ENCODE measurements around the gene PDZK1IP1. TPM values are rescaled to one million over a fixed set of nuclear protein-coding genes. Genes with fewer than 3 reads are reported as not detected.

Gene PDZK1IP1
- total and polyA plus RNA-seq, 2 donors (not counting 3 experiments of a cell fraction or from before 2014, with no cell fraction given): 0.52 TPM; not detected in 1

- POLR2A ChIA-PET: no interaction called here
Measured at GRCh38 chr1:47174656-47175020, 15.2 kb downstream of the PDZK1IP1 start.

DNA sequence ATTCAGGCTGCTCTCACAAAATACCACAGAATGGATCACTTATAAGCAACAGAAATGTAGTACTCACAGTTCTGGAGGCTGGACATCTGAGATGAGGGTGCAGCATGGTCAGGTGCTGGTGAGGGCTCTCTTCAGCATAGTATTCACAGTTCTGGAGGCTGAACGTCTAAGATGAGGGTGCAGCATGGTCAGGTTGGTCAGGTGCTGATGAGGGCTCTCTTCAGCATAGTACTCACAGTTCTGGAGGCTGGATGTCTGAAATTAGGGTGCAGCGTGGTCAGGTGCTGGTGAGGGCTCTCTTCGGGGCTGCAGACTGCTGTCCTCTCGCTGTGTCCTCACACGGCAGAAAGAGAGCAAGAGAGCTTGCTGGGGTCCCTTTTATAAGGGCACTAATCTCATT is 17.1 kb downstream of the PDZK1IP1 start:
- H2AFZ ChIP-seq (ENCODE audit: low read depth, low read length): no peak overlapping the region
- H3K79me2 ChIP-seq (ENCODE audit: control insufficient read depth, insufficient read depth, low read length): no peaks in the 10 kb centered on the region
- no TSS peak for BruUV-seq (replicated peaks)
- no peaks in the 10 kb centered on the region for H3K36me3 ChIP-seq (ENCODE audit: control insufficient read depth in 2 of 2, extremely low read depth in 1 of 2, insufficient read depth in 2 of 2, low read length in 2 of 2)
- ChIA-PET CTCF (no interaction called here), POLR2A (no interaction called here)
- H3K4me3 ChIP-seq (replicated peaks in 1 of 3; ENCODE audit: insufficient read depth in 1 of 3, low read depth in 1 of 3, low read length in 3 of 3): no peak overlapping the region
- H3K9me3 ChIP-seq (replicated peaks; ENCODE audit: control insufficient read depth, insufficient read depth, low read length): no peaks in the 10 kb centered on the region
- intact Hi-C loops (cut with micrococcal nuclease) (loop anchor here (5.0 kb wide), 1 partner anchor 425 kb away; no protein-coding TSS in a partner anchor), dilution Hi-C loops (cut with MboI; ENCODE audit: extremely low pct_ligation_motif_present, low sequenced_read_pairs) (no loop called here)
- DNase-seq (ENCODE audit: low read depth, low spot score): no peak
- H3K27ac ChIP-seq (ENCODE audit: insufficient read depth, low read depth, low read length): no peak overlapping the region
- H4K20me1 ChIP-seq (replicated peaks; ENCODE audit: control insufficient read depth, extremely low read depth, insufficient read depth, low read length): no peaks in the 10 kb centered on the region
- H3K27me3 ChIP-seq (ENCODE audit: control insufficient read depth in 2 of 2, insufficient read depth in 2 of 2, low read length in 2 of 2): no peaks in the 10 kb centered on the region
- no peak overlapping the region for H3K9ac ChIP-seq (replicated peaks; ENCODE audit: extremely low read depth, insufficient read depth, low read length)
- TF ChIP-seq POLR2AphosphoS5 (IDR thresholded peaks at IDR 0.05; ENCODE audit: insufficient read depth, low read depth, low read length): no peak
- TF ChIP-seq EZH2 (IDR thresholded peaks at IDR 0.05; ENCODE audit: borderline replicate concordance, low read depth, low read length, severe bottlenecking): no peak
- no peak for TF ChIP-seq GATA2 (IDR thresholded peaks at IDR 0.05; ENCODE audit: insufficient read depth, insufficient read length, low read depth, low read length)
- no peak for TF ChIP-seq POLR2A (IDR thresholded peaks at IDR 0.05; ENCODE audit: low read depth, low read length)
- no peak for TF ChIP-seq CTCF (IDR thresholded peaks at IDR 0.05; ENCODE audit: extremely low read depth in 1 of 2, insufficient read depth in 1 of 2, low read depth in 1 of 2, low read length in 2 of 2)
- TF ChIP-seq FOS (IDR thresholded peaks at IDR 0.05; ENCODE audit: borderline replicate concordance, insufficient read depth, low read length): no peak
- TF ChIP-seq JUN (IDR thresholded peaks at IDR 0.05; ENCODE audit: borderline replicate concordance, insufficient read depth, insufficient read length, low read depth): no peak
- TF ChIP-seq MYC (IDR thresholded peaks at IDR 0.05; ENCODE audit: low read depth, low read length): no peak
- TF ChIP-seq, protein P1, sequence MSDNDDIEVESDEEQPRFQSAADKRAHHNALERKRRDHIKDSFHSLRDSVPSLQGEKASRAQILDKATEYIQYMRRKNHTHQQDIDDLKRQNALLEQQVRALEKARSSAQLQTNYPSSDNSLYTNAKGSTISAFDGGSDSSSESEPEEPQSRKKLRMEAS (IDR thresholded peaks at IDR 0.05; ENCODE audit: insufficient read depth, insufficient read length): no peak
- no peaks in the 10 kb centered on the region for H3K9me1 ChIP-seq (replicated peaks; ENCODE audit: control insufficient read depth, extremely low read depth, insufficient read depth, low read length)
- no peak for FAIRE-seq
- no peaks in the 10 kb centered on the region for H3K4me1 ChIP-seq (ENCODE audit: control insufficient read depth, extremely low read depth, insufficient read depth, low read length)
- H3K4me2 ChIP-seq (ENCODE audit: insufficient read depth, low read length): no peak overlapping the region

More at GRCh38 chr1:47174656-47175020, 15.2 kb downstream of the PDZK1IP1 start:
- Histone ChIP-seq H3K9me3 (replicated peaks; ENCODE audit: control insufficient read depth, insufficient read depth, low read length) (no peaks in the 10 kb centered on the region), H3K36me3 (ENCODE audit: control insufficient read depth in 2 of 2, extremely low read depth in 1 of 2, insufficient read depth in 2 of 2, low read length in 2 of 2) (no peaks in the 10 kb centered on the region), H4K20me1 (replicated peaks; ENCODE audit: control insufficient read depth, extremely low read depth, insufficient read depth, low read length) (no peaks in the 10 kb centered on the region), H3K9ac (replicated peaks; ENCODE audit: extremely low read depth, insufficient read depth, low read length) (no peak overlapping the region), H3K9me1 (replicated peaks; ENCODE audit: control insufficient read depth, extremely low read depth, insufficient read depth, low read length) (no peaks in the 10 kb centered on the region), H3K4me2 (ENCODE audit: insufficient read depth, low read length) (no peak overlapping the region), H3K4me1 (ENCODE audit: control insufficient read depth, extremely low read depth, insufficient read depth, low read length) (peaks cover 4% of the 10 kb centered on the region), H3K27me3 (ENCODE audit: control insufficient read depth in 2 of 2, insufficient read depth in 2 of 2, low read length in 2 of 2) (no peaks in the 10 kb centered on the region), H3K27ac (ENCODE audit: insufficient read depth, low read depth, low read length) (no peak overlapping the region), H3K4me3 (replicated peaks in 1 of 3; ENCODE audit: insufficient read depth in 1 of 3, low read depth in 1 of 3, low read length in 3 of 3) (no peak overlapping the region), H3K79me2 (ENCODE audit: control insufficient read depth, insufficient read depth, low read length) (no peaks in the 10 kb centered on the region), H2AFZ (ENCODE audit: low read depth, low read length) (no peak overlapping the region)
- FAIRE-seq (no peak), DNase-seq (ENCODE audit: low read depth, low spot score) (no peak)
- BruUV-seq (replicated peaks): no TSS peak
- TF ChIP-seq CTCF (IDR thresholded peaks at IDR 0.05; ENCODE audit: extremely low read depth in 1 of 2, insufficient read depth in 1 of 2, low read depth in 1 of 2, low read length in 2 of 2) (no peak), EZH2 (IDR thresholded peaks at IDR 0.05; ENCODE audit: borderline replicate concordance, low read depth, low read length, severe bottlenecking) (no peak), GATA2 (IDR thresholded peaks at IDR 0.05; ENCODE audit: insufficient read depth, insufficient read length, low read depth, low read length) (no peak)
- CTCF ChIA-PET: interaction anchor here (0.7 to 2.3 kb wide), 11 partner anchors 9 to 428 kb away, joined by 3 to 16 read pairs (median 4); partner anchors contain the start of gene PDZK1IP1
- dilution Hi-C loops (cut with MboI; ENCODE audit: extremely low pct_ligation_motif_present, low sequenced_read_pairs) (no loop called here), intact Hi-C loops (cut with micrococcal nuclease) (loop anchor here (2.0 to 5.0 kb wide), 4 partner anchors 74 to 483 kb away; no protein-coding TSS in a partner anchor)
